Ectodermal cell (in vitro differentiated cells): ENCODE measurements around the gene JCAD.

Experiments
- H3K27ac ChIP-seq: 2 replicates; pipeline ENCODE4 v1.7.0; 2013; ENCODE audit warnings: mild to moderate bottlenecking, low read depth, low read length; ENCODE audit not compliant: insufficient read depth, poor library complexity, severe bottlenecking
- H3K27me3 ChIP-seq: 2 replicates; pipeline ENCODE4 v1.7.0; 2013; ENCODE audit warnings: mild to moderate bottlenecking, low read length; ENCODE audit not compliant: insufficient read depth, control insufficient read depth, poor library complexity, severe bottlenecking
- H3K36me3 ChIP-seq: one replicate; pipeline ENCODE4 v1.7.0; 2013; ENCODE audit warnings: low read length; ENCODE audit not compliant: control insufficient read depth, insufficient read depth
- H3K4me1 ChIP-seq: one replicate; pipeline ENCODE4 v1.7.0; 2013; ENCODE audit warnings: low read length; ENCODE audit not compliant: control insufficient read depth, insufficient read depth
- H3K4me3 ChIP-seq: 2 replicates; pipeline ENCODE4 v1.7.0; 2013; ENCODE audit warnings: low read depth, low read length, control low read depth; ENCODE audit not compliant: insufficient read depth
- H3K9me3 ChIP-seq: 2 replicates; pipeline ENCODE4 v1.7.0; 2013; ENCODE audit warnings: mild to moderate bottlenecking, low read length, moderate library complexity; ENCODE audit not compliant: control insufficient read depth
- WGBS, 2 experiments: methylation state at CpG; one replicate each; pipeline ENCODE4 v1.1.7; 2013; ENCODE audit warnings: missing lambda C conversion rate in 2 of 2; 5-methylcytosine and 5-hydroxymethylcytosine counted together

Gene JCAD

GRCh38 chr10:30057894-30058556, 1.4 kb downstream of the JCAD start:
- no peaks in the 10 kb centered on the region for H3K9me3 ChIP-seq
- H3K4me1 ChIP-seq: peaks cover 25% of the 10 kb centered on the region
- no peak overlapping the region for H3K27ac ChIP-seq
- peaks cover 23% of the 10 kb centered on the region for H3K27me3 ChIP-seq
- 65% methylated on average over 9 to 13 of the region's 13 CpGs for WGBS, 2 experiments
- H3K36me3 ChIP-seq: no peaks in the 10 kb centered on the region
- peak overlapping the region; percentile 67 for H3K4me3 ChIP-seq

- WGBS, 2 experiments: 76 to 78% methylated on average over 5 of the region's 5 CpGs
- no peaks in the 10 kb centered on the region for H3K9me3 ChIP-seq
- H3K27me3 ChIP-seq: peaks cover 23% of the 10 kb centered on the region
- H3K4me3 ChIP-seq: no peak overlapping the region
- H3K36me3 ChIP-seq: no peaks in the 10 kb centered on the region
- no peak overlapping the region for H3K27ac ChIP-seq
- peaks cover 25% of the 10 kb centered on the region for H3K4me1 ChIP-seq
These were observed 2.0 kb downstream of the JCAD start for GRCh38 chr10:30057421-30057841.

- no peak overlapping the region for H3K4me3 ChIP-seq
- 29 to 30% methylated on average over 4 of the region's 4 CpGs for WGBS, 2 experiments
- H3K27me3 ChIP-seq: peaks cover 23% of the 10 kb centered on the region
- H3K36me3 ChIP-seq: no peaks in the 10 kb centered on the region
- H3K27ac ChIP-seq: peak overlapping the region; percentile 39
- H3K9me3 ChIP-seq: no peaks in the 10 kb centered on the region
- peaks cover 25% of the 10 kb centered on the region for H3K4me1 ChIP-seq
These were observed 2.5 kb downstream of the JCAD start for GRCh38 chr10:30056767-30057355.

GRCh38 chr10:30056281-30056680, 3.1 kb downstream of the JCAD start:
- Histone ChIP-seq H3K36me3 (no peaks in the 10 kb centered on the region), H3K4me1 (peaks cover 25% of the 10 kb centered on the region), H3K27me3 (peaks cover 23% of the 10 kb centered on the region), H3K4me3 (no peak overlapping the region), H3K9me3 (no peaks in the 10 kb centered on the region), H3K27ac (no peak overlapping the region)
- 67 to 100% methylated on average over 1 of the region's 1 CpG for WGBS, 2 experiments

GRCh38 chr10:30055226-30055662, 4.1 kb downstream of the JCAD start:
- 97 to 100% methylated on average over 1 to 3 of the region's 3 CpGs for WGBS, 2 experiments
- peaks cover 25% of the 10 kb centered on the region for H3K4me1 ChIP-seq
- H3K36me3 ChIP-seq: no peaks in the 10 kb centered on the region
- H3K27me3 ChIP-seq: peaks cover 22% of the 10 kb centered on the region
- no peak overlapping the region for H3K27ac ChIP-seq
- no peaks in the 10 kb centered on the region for H3K9me3 ChIP-seq
- H3K4me3 ChIP-seq: no peak overlapping the region

- peaks cover 16% of the 10 kb centered on the region for H3K4me1 ChIP-seq
- H3K4me3 ChIP-seq: no peak overlapping the region
- no peak overlapping the region for H3K27ac ChIP-seq
- no peaks in the 10 kb centered on the region for H3K36me3 ChIP-seq
- H3K9me3 ChIP-seq: no peaks in the 10 kb centered on the region
- 93 to 94% methylated on average over 6 of the region's 6 CpGs for WGBS, 2 experiments
- H3K27me3 ChIP-seq: no peaks in the 10 kb centered on the region
These were observed 7.3 kb downstream of the JCAD start for GRCh38 chr10:30052062-30052461.

GRCh38 chr10:30051220-30051619, 8.2 kb downstream of the JCAD start:
- no peaks in the 10 kb centered on the region for H3K9me3 ChIP-seq
- no peaks in the 10 kb centered on the region for H3K27me3 ChIP-seq
- peaks cover 9% of the 10 kb centered on the region for H3K4me1 ChIP-seq
- no peak overlapping the region for H3K4me3 ChIP-seq
- 58 to 63% methylated on average over 7 of the region's 8 CpGs for WGBS, 2 experiments
- no peak overlapping the region for H3K27ac ChIP-seq
- no peaks in the 10 kb centered on the region for H3K36me3 ChIP-seq

- 94 to 95% methylated on average over 3 of the region's 3 CpGs for WGBS, 2 experiments
- Histone ChIP-seq H3K4me3 (no peak overlapping the region), H3K9me3 (no peaks in the 10 kb centered on the region), H3K27me3 (no peaks in the 10 kb centered on the region), H3K27ac (no peak overlapping the region), H3K36me3 (no peaks in the 10 kb centered on the region), H3K4me1 (peaks cover 8% of the 10 kb centered on the region)
These were observed 9.0 kb downstream of the JCAD start for GRCh38 chr10:30050411-30050810.

- no peaks in the 10 kb centered on the region for H3K27me3 ChIP-seq
- no peaks in the 10 kb centered on the region for H3K9me3 ChIP-seq
- no peak overlapping the region for H3K4me3 ChIP-seq
- H3K36me3 ChIP-seq: no peaks in the 10 kb centered on the region
- no peak overlapping the region for H3K27ac ChIP-seq
- H3K4me1 ChIP-seq: peaks cover 8% of the 10 kb centered on the region
- WGBS, 2 experiments: 84 to 85% methylated on average over 18 of the region's 18 CpGs
These were observed 10.4 kb downstream of the JCAD start for GRCh38 chr10:30048768-30049517.

GRCh38 chr10:30047924-30048531, 11.4 kb downstream of the JCAD start:
- no peaks in the 10 kb centered on the region for H3K9me3 ChIP-seq
- no peak overlapping the region for H3K27ac ChIP-seq
- H3K4me3 ChIP-seq: no peak overlapping the region
- H3K36me3 ChIP-seq: no peaks in the 10 kb centered on the region
- WGBS, 2 experiments: 93% methylated on average over 11 of the region's 11 CpGs
- H3K4me1 ChIP-seq: peaks cover 8% of the 10 kb centered on the region
- no peaks in the 10 kb centered on the region for H3K27me3 ChIP-seq
